Stimulated activated naive CD8-positive, alpha-beta T cell treated with anti-CD3 and anti-CD28 coated beads, Interleukin-15, amount 100 ng/mL, for 72 hours (primary cell): Measurements from ENCODE around the gene ADK.

Source experiments
- ATAC-seq: fragments of 150-1000 bp; cut with Tn5 transposase; 2 replicates; pipeline ENCODE4 v1.10.0; 2021; ENCODE audit warnings: mild to moderate bottlenecking, moderate library complexity
- DNase-seq, 2 donors: peaks; one replicate each; pipeline ENCODE4 v3.0.0; 2021 to 2022
- H3K27ac Mint-ChIP-seq, 2 donors: one replicate each; pipeline ENCODE4 v1.8.0; 2022; ENCODE audit warnings: mild to moderate bottlenecking in 2 of 2, mixed read lengths in 2 of 2, moderate library complexity in 2 of 2
- H3K27me3 Mint-ChIP-seq: one replicate; pipeline ENCODE4 v1.8.0; 2022; ENCODE audit warnings: mixed read lengths
- H3K4me1 Mint-ChIP-seq: one replicate; pipeline ENCODE4 v1.8.0; 2022; ENCODE audit warnings: mild to moderate bottlenecking, mixed read lengths
- H3K4me3 Mint-ChIP-seq, 2 donors: one replicate each; pipeline ENCODE4 v1.8.0; 2022; ENCODE audit warnings: mild to moderate bottlenecking in 2 of 2, mixed read lengths in 2 of 2, moderate library complexity in 1 of 2
- H3K9me3 Mint-ChIP-seq, 2 donors: one replicate each; pipeline ENCODE4 v1.8.0; 2022; ENCODE audit warnings: mixed read lengths in 2 of 2

Gene ADK

GRCh38 chr10:74233281-74233680, 82.3 kb downstream of the ADK start:
- Mint-ChIP-seq H3K9me3 (no peaks in the 10 kb centered on the region), H3K27ac (no peak overlapping the region), H3K4me1 (peaks cover 6% of the 10 kb centered on the region), H3K27me3 (no peaks in the 10 kb centered on the region), H3K4me3 (no peak overlapping the region)
- DNase-seq (no peak), ATAC-seq (no peak)

- Mint-ChIP-seq H3K9me3 (no peaks in the 10 kb centered on the region), H3K4me3 (no peak overlapping the region), H3K27ac (no peak overlapping the region), H3K27me3 (no peaks in the 10 kb centered on the region), H3K4me1 (peaks cover 6% of the 10 kb centered on the region)
- ATAC-seq = no peak
- no peak for DNase-seq
Observed at GRCh38 chr10:74234569-74234968, 83.5 kb downstream of the ADK start.

- Mint-ChIP-seq H3K27me3 (no peaks in the 10 kb centered on the region), H3K9me3 (no peaks in the 10 kb centered on the region), H3K4me1 (peaks cover 12% of the 10 kb centered on the region), H3K27ac (no peak overlapping the region), H3K4me3 (no peak overlapping the region)
- ATAC-seq (no peak), DNase-seq (no peak)
Observed at GRCh38 chr10:74238031-74238431, 87.0 kb downstream of the ADK start.

- Mint-ChIP-seq H3K27me3 (no peaks in the 10 kb centered on the region), H3K4me3 (no peak overlapping the region), H3K27ac (no peak overlapping the region), H3K9me3 (no peaks in the 10 kb centered on the region), H3K4me1 (peaks cover 12% of the 10 kb centered on the region)
- DNase-seq (no peak), ATAC-seq (no peak)
Observed at GRCh38 chr10:74238516-74238915, 87.5 kb downstream of the ADK start.

- Mint-ChIP-seq H3K27me3 (no peaks in the 10 kb centered on the region), H3K4me1 (peaks cover 7% of the 10 kb centered on the region), H3K27ac (no peak overlapping the region), H3K9me3 (no peaks in the 10 kb centered on the region), H3K4me3 (no peak overlapping the region)
- DNase-seq = no peak
- no peak for ATAC-seq
Observed at GRCh38 chr10:74243067-74243466, 92.0 kb downstream of the ADK start.

DNA sequence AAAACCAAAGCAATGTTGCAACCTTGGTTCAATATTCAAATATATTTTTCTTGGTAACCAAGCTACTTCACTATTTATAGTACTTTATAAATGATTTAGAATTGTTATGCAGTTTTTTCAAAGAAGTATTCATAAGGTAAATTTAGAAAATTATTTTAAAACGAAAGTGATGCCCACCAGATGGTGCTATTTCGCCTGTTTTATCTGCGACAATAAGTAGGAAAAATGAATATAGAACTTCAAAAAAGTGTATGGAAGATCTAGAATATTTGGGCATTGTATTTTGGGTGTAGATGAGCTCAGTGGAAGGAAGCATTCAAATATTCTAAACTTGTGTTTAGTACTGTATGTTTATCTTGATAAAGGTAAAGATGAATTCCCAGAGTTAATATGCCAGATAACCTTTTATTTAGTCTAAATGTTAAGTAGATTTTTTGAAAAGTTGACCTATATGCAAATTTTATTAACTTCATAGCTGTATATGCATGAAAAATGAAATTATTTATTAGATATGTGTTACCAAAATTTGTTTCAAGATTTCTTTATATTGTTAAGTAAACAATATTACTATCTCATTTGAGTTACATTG, 93.2 kb downstream of the ADK start:
- H3K27me3 Mint-ChIP-seq = no peaks in the 10 kb centered on the region
- DNase-seq = no peak
- H3K27ac Mint-ChIP-seq = no peak overlapping the region
- H3K9me3 Mint-ChIP-seq = no peaks in the 10 kb centered on the region
- no peak for ATAC-seq
- H3K4me3 Mint-ChIP-seq = no peak overlapping the region
- H3K4me1 Mint-ChIP-seq = peaks cover 7% of the 10 kb centered on the region

GRCh38 chr10:74244807-74245206, 93.8 kb downstream of the ADK start:
- no peak overlapping the region for H3K4me3 Mint-ChIP-seq
- ATAC-seq (no peak), DNase-seq (no peak)
- no peaks in the 10 kb centered on the region for H3K27me3 Mint-ChIP-seq
- H3K27ac Mint-ChIP-seq = no peak overlapping the region
- H3K4me1 Mint-ChIP-seq = peaks cover 7% of the 10 kb centered on the region
- H3K9me3 Mint-ChIP-seq = no peaks in the 10 kb centered on the region

- Mint-ChIP-seq H3K9me3 (no peaks in the 10 kb centered on the region), H3K27me3 (no peaks in the 10 kb centered on the region), H3K27ac (no peak overlapping the region), H3K4me1 (no peaks in the 10 kb centered on the region), H3K4me3 (no peak overlapping the region)
- DNase-seq (no peak), ATAC-seq (no peak)
Observed at GRCh38 chr10:74246495-74246894, 95.5 kb downstream of the ADK start.

DNA sequence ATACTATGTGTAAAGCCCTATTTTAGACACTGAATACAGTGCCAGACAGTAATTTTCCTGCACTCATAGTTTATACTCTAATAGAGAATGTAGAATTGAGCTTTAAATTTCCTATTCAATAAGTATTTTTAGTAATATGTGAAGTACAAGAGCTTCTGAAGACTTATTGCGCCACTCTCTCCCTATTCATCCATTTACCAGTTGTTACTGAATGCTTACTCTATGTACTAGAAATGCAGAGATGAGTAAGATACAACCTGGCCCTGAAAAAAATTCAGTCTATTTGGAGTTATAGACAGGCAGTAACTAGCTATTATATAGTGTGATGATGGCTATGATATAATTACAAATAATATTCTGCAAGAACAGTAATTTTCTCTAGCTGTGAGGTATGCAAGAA, 98.8 kb downstream of the ADK start:
- no peaks in the 10 kb centered on the region for H3K9me3 Mint-ChIP-seq
- H3K27ac Mint-ChIP-seq = no peak overlapping the region
- peaks cover 2% of the 10 kb centered on the region for H3K4me1 Mint-ChIP-seq
- DNase-seq (no peak), ATAC-seq (no peak)
- H3K4me3 Mint-ChIP-seq = no peak overlapping the region
- no peaks in the 10 kb centered on the region for H3K27me3 Mint-ChIP-seq

DNA sequence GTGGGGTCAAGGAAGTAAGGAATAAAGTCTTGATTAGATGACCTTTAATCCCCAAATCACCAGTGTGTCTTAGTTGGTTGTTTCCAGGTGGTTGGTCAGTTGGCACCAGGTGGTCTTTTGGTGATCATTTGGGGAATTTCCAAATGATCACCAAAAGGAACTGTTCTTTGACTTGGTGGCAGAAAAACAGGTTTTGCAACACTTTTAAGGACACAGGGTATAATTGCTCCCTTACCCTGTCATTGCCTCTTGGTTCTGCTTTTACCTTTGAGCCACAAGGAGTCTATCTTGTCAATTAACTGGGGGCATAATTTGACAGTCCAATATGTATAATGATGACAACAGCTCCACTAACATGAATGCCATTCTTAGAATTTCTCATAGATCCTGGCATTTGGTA, 104.2 kb downstream of the ADK start:
- DNase-seq = no peak
- peaks cover 19% of the 10 kb centered on the region for H3K4me1 Mint-ChIP-seq

DNA sequence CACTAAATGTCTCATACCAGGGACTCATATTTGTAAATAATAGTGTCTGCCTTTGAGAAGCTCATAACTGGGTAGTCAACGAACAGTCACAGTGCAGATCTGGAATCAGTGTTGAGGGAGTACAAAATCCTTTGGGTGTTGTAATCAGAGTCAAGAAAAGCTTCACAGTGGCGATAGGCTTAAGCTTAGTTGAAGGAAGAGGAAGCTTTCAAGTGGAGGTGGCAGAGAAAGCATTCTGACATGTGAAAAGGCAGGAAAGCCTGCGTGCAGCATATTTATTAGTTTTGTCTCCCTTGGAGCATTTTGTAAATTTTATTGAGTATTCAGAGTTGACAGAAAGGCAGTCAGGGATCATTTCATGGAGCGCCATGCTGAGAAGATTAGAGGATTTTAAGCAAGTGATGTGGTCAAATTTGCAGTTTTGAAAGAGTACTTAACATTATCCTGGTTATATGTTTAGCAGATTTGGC, 104.9 kb downstream of the ADK start:
- H3K27ac Mint-ChIP-seq = no peak overlapping the region

More for the DNA sequence above, 104.2 kb downstream of the ADK start:
- Mint-ChIP-seq H3K4me3 (no peak overlapping the region), H3K9me3 (no peaks in the 10 kb centered on the region), H3K27ac (no peak overlapping the region), H3K27me3 (no peaks in the 10 kb centered on the region)
- ATAC-seq = no peak

DNA sequence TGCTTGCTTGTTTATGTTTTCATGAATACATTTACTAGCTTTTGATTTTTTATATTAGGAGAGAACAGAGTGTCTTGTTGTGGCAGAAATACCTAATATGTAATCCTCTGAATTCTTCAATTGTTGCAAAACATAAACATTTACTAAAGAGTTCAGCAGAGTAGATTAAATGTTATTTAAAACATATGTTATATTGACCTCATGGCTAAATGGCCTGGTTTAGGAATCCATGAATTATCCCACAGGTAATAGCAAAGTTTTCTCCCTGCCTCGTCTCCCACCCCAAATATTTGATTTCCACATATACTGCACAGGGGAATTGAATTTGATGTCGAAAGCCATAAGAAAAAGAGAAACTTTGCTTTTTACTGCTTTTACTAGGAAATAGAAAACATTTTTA, 111.8 kb downstream of the ADK start:
- H3K27me3 Mint-ChIP-seq = no peaks in the 10 kb centered on the region
- H3K4me3 Mint-ChIP-seq = no peak overlapping the region
- peaks cover 27% of the 10 kb centered on the region for H3K4me1 Mint-ChIP-seq
- no peak for ATAC-seq
- peak overlapping the region in 1 of 2 donors; percentile 37 for H3K27ac Mint-ChIP-seq
- DNase-seq = no peak
- H3K9me3 Mint-ChIP-seq = no peaks in the 10 kb centered on the region

More for the DNA sequence above, 104.9 kb downstream of the ADK start:
- no peak overlapping the region for H3K4me3 Mint-ChIP-seq
- peaks cover 22% of the 10 kb centered on the region for H3K4me1 Mint-ChIP-seq
- no peak for ATAC-seq
- no peaks in the 10 kb centered on the region for H3K27me3 Mint-ChIP-seq
- DNase-seq = no peak
- H3K9me3 Mint-ChIP-seq = no peaks in the 10 kb centered on the region

- peaks cover 27% of the 10 kb centered on the region for H3K4me1 Mint-ChIP-seq
- no peaks in the 10 kb centered on the region for H3K9me3 Mint-ChIP-seq
- H3K27ac Mint-ChIP-seq = no peak overlapping the region
- no peak for ATAC-seq
- no peaks in the 10 kb centered on the region for H3K27me3 Mint-ChIP-seq
- DNase-seq = no peak
- H3K4me3 Mint-ChIP-seq = no peak overlapping the region
Observed at GRCh38 chr10:74263996-74264395, 113.0 kb downstream of the ADK start.

- ATAC-seq (no peak), DNase-seq (no peak)
- Mint-ChIP-seq H3K9me3 (no peaks in the 10 kb centered on the region), H3K27ac (peak overlapping the region in 1 of 2 donors; percentile 60), H3K4me1 (peaks cover 6% of the 10 kb centered on the region), H3K4me3 (no peak overlapping the region), H3K27me3 (no peaks in the 10 kb centered on the region)
Observed at GRCh38 chr10:74272288-74272687, 121.3 kb downstream of the ADK start.

- Mint-ChIP-seq H3K27ac (no peak overlapping the region), H3K27me3 (no peaks in the 10 kb centered on the region), H3K4me1 (peaks cover 6% of the 10 kb centered on the region), H3K4me3 (no peak overlapping the region), H3K9me3 (no peaks in the 10 kb centered on the region)
- no peak for ATAC-seq
- no peak for DNase-seq
Observed at GRCh38 chr10:74275755-74276290, 124.8 kb downstream of the ADK start.

DNA sequence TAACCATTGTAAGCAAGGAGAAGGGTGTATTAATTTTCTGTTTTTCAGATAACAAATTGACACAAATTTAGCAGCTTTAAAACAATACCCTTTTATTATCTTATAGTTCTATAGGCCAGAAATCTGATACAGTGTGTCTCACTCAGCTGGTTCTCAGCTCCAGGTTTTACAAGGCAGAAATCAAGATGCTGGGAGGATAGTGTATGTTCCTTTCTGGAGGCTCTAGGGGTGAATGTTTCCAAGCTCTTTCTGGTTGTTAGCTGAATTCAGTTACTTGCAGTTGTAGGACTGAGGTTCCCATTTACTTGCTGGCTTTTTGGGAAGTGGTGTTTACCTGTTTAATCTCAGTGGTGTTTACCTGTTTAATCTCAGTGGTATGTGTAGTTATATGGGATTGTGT, 125.4 kb downstream of the ADK start:
- Mint-ChIP-seq H3K27ac (no peak overlapping the region), H3K27me3 (no peaks in the 10 kb centered on the region), H3K4me1 (peaks cover 6% of the 10 kb centered on the region), H3K4me3 (no peak overlapping the region), H3K9me3 (no peaks in the 10 kb centered on the region)
- no peak for DNase-seq
- no peak for ATAC-seq
